Ovary (tissue), 3 donors: Measurements from ENCODE around the gene ANXA6.

Source experiments
- POLR2A ChIP-seq: fragments of 450-650 bp; IDR thresholded peaks from one replicate; pipeline ENCODE4 v1.6.1; 2017; ENCODE audit warnings: antibody characterized with exemption, mild to moderate bottlenecking, moderate library complexity
- TF ChIP-seq, protein P1 (sequence below), 3 donors: fragments of 450-650 bp in 2 of 3; fragments of 200-600 bp in 1 of 3; IDR thresholded peaks; one replicate each; pipeline versions ENCODE4 v1.5.1 to v1.8.0; 2016 to 2022; ENCODE audit warnings: antibody characterized with exemption in 3 of 3, mild to moderate bottlenecking in 1 of 3
- donor health status: DM: no; HTN: no; CAD: no.

DNA sequence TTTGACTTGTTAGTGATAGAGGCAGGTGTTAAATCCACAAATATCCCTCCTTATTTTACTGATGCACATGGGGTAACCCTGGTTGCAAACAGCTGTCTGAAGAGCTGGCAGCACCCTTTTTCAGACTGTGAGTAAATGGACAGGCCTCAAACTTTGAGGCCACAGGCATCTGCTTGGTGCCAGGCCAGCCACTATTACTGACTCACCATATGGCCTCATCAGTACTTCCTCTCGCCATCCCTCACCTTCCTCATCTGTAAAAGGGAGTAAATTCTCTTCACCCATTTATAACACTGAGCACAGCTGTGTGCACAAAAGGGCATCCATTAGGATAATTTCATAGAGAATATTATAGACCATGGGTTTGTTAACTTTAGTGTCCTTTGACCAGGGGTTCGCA lies 64.8 kb downstream of the ANXA6 start:
- TF ChIP-seq, protein P1, sequence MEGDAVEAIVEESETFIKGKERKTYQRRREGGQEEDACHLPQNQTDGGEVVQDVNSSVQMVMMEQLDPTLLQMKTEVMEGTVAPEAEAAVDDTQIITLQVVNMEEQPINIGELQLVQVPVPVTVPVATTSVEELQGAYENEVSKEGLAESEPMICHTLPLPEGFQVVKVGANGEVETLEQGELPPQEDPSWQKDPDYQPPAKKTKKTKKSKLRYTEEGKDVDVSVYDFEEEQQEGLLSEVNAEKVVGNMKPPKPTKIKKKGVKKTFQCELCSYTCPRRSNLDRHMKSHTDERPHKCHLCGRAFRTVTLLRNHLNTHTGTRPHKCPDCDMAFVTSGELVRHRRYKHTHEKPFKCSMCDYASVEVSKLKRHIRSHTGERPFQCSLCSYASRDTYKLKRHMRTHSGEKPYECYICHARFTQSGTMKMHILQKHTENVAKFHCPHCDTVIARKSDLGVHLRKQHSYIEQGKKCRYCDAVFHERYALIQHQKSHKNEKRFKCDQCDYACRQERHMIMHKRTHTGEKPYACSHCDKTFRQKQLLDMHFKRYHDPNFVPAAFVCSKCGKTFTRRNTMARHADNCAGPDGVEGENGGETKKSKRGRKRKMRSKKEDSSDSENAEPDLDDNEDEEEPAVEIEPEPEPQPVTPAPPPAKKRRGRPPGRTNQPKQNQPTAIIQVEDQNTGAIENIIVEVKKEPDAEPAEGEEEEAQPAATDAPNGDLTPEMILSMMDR (IDR thresholded peaks at IDR 0.05): no peak
- no peak for TF ChIP-seq POLR2A
